B cell (primary cell): ENCODE data around the gene ZNF469.

Experiments used
- CTCF ChIP-seq: fragments of 200-600 bp; IDR thresholded peaks from one replicate; pipeline ENCODE4 v1.8.0; 2022; ENCODE audit warnings: antibody characterized with exemption, mild to moderate bottlenecking
- EZH2 ChIP-seq: IDR thresholded peaks from 2 replicates; pipeline ENCODE4 v1.6.1; 2012; ENCODE audit warnings: borderline replicate concordance, low read depth, mild to moderate bottlenecking, moderate library complexity, low read length; ENCODE audit not compliant: insufficient read depth, poor library complexity, severe bottlenecking

DNA sequence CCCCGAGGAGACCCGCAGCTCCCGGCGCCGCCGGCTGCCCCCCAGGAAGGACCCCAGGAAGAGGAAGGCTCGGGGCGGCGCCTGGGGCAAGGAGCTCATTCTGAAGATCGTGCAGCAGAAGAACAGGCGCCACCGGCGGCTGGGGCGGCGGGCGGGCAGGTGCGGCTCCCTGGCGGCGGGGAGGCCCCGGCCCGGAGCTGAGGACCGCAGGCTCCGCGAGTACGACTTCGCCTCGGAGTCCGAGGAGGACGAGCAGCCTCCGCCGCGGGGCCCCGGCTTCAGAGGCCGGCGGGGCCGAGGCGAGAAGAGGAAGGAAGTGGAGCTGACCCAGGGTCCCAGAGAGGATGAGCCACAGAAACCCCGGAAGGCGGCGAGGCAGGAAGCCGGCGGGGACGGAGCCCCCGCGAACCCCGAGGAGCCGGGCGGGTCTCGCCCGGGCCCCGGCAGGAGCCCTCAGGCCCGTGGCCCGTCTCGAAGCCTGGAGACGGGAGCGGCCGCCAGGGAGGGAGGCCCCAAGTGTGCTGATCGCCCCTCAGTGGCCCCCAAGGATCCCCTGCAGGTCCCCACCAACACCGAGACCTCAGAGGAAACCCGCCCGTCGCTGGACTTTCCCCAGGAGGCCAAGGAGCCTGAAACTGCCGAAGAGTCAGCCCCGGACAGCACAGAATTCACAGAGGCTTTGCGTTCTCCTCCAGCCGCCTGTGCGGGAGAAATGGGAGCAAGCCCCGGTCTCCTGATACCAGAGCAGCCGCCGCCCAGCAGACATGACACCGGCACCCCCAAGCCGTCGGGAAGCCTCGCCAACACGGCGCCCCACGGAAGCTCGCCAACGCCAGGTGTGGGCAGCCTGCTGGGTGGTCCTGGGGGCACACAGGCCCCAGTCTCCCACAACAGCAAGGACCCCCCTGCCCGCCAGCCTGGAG lies 48.0 kb downstream of the ZNF469 start:
- TF ChIP-seq CTCF: no peak
- no peak for TF ChIP-seq EZH2
